ENCODE data around the gene GCK.
"Not testable (repeated sequence)": the region's sequence is repeated elsewhere in the genome, so short reads cannot be mapped to it uniquely, and the experiment has no call there.

Gene GCK

DNA sequence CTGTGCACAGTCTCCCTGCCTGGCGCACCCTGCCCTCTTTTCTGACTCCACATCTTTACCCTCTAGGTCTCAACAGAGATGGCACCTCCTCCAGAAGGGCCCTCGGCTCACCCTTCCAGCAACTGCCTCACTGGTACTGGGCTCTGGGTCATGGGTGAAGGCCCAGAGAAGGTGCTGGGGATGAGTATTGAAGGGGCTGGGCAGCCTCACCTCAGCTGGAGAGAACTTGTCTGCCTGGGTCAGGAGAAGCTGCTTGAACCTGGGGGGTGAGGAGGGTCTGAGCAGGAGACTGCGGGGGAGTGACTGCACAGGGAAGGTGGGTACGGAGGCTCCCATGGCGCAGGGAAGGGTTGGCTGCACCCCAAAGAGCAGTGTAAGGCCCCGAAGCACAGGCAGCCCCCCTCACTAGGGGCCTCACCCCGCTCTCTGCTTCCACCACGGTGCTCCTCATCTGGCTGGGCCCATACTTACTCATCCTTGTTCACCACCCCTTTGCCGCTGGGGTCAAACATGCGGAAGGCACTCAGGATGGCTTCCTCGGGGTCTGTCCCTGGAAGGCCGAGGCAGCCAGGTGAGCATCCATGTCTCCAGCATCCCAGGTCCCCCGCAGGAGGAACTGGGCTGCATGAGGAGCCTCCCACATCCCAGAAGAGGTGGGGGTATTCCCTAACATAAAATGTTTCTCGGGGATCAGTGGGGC is 49.8 kb downstream of the GCK start:
- no peak for DNase-seq

DNA sequence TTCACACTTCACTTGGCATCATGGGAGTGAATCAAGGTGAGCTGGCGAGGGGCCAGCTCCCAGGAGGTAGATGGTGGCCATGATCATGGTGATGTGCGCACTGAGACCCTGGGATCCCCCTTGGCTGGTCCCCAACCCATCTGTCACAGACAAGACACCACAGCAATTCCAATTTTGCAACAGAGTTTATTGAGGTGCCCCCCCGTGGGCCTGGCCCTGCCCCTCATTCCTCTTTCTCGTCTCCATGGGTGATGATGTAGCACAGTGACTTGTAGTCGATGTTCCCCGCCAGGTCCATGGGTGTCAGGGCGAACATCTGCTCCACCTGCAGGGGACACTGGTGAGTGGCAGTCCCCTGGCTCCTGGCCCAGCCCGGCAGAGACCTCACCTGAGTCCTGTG is 50.5 kb downstream of the GCK start:
- DNase-seq = no peak

DNA sequence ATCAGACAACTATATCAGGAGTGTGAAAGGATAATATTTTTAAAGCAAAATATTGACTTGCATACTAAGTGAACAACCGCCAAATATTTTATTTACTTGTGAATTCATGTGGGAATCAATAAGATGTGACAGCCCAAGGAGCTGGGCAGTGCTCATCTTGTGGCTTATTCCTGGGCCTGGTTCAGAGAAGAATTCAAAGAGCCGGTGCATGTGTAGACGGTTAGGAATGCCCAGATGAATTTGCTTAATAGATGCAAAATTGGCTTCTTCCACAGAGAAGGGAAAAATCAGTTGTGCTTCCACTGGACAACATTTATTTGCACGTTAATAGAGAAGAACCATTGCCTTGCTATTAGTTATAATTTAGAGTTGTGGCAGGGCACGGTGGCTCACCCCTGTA is 52.5 kb downstream of the GCK start:
- DNase-seq = no peak

DNA sequence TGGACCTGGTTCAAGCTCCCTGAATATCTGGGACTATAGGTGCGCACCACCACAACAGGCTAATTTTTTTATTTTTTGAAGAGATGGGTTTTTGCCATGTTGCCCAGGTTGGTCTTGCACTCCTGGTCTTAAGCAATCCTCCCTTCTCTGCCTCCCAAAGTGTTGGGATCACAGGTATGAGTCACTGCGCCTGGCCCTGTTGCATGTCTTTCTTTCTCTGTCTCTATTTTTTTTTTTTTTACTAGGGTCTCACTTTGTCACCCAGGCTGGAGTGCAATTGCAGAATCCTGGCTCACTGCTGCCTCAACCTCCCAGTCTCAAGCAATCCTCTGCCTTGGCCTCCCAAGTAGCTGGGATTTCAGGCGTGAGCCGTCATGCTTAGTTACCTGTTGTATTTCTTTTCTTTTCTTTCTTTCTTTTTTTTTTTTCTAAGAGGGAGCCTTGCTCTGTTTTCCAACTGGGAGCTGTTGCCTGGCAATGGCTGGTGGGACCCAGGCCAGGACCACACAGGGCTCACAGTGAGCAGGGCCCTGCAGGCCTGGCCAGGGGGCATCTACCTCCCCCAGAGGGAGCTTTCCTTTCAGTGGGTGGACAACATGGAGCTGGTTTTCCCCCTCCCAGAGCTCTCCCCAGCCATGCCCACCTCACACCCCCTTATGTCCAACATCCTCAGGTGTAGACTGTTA is 54.2 kb downstream of the GCK start:
- DNase-seq = no peak

DNA sequence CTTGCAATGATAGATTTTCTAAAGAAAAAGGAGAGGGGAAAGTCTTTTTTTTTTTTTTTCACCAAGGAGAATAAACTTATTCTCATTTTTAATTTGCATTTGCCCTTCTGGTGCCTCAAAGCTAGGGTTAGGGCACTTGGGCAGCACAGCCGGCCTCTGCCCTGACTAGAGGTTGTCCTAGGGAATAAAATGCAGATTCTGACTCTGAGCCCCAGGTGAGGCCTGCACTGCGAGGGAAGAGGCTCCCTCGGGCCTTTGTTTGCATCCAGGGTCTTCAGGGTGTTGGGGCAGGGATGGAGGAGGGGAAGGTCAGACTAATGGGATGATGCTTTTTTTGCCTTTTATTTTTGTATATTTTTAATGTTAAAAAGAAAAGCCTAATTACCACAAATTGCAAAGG is 55.9 kb downstream of the GCK start:
- no peak for DNase-seq

DNA sequence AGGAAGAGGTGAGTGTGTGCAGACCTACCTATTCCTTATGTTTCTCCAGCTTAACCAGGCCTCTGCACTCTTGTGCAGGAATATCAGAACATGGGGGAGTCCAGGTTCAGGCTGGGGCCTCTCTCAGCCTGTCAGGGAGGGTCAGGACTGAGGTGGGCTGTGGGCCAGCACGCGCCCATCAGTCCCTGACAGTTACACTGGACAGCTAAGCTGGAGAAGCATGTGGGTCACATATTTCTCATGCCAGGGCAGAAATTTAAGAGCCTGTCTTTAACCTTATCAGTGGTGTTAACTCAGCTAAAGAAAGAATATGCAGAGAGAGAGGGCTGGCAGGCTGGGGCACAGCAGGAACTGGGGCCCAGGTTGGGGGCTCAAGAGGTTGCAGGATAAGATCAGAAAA is 57.2 kb downstream of the GCK start:
- DNase-seq = no peak

DNA sequence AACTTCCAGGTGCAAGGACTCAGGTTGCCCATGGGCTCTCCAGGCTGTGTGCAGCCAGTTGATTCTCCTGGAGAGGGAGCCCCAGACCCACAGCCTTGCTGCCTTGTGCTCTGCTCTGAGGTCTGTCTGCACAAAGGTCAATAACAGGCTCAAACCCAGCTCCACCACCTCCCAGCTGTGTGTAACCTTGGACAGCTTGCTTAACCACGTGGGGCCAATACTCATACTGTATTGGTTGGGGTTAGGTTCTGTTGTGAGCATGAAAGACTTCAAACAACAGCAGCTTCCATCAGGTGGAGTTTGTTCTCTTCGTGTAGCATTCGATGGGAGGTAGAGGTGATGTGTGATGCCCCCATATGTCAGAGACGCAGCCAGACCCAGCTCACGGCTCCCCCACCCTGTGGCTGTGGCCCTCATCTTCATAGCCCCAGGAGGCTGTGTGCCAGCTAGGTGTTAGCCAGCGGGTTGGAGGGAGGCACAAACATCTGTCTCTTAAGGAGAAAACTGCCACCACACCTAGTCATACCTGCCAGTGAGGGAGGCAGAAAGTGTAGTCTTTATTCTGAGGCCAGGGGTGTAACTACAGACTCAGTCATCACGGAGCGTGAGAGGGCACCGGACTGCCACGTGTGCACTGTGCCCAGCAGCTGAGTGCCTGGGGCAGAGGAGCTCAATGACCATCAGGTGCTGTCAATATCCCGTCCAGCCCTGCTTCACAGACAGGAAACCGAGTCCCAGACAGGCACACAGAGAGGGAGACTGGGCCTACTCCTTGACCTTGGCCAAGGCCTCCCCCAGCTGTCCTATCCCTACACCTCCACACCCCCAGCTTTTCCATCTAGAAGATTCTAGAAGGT is 57.8 kb downstream of the GCK start:
- no peak for DNase-seq

DNA sequence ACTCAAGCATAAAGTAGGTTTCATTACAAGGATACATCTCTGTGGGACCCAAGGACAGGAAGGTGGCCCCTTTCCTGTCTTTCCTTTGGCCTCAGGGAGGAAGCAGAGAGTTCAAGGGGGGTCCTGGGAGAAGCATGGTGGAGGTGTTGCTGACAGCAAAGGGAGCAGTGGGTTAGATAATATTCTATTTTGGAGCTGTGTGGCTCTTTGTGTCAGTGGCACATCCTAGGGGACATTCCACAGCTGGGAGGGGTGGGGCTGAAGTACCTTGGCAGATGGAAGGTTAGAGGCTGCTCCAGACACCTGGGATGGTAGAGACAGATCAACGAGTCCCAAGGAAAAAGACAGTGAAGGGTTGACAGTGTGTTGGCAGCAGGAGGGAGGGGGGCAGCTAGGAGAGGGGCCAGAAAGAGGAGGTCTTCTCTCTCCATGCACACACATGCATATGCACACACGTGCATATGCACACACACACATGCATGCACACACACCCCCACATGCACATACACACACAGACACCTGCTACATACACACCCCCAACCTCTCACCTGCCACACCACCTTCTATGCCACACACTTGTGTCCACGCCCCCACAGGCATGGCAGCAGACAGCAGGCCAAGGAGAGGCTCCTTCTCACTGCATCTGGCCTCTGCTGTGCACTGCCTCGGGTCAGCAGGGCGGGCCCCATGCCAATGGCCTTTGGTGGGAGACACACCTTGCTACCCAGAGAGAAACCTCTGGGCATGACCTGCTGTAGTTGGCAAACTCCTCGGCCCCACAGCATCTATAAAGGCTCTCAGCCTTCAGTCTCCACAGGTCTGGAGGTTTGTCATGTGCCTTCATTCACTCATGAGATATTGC is 60.3 kb downstream of the GCK start:
- no peak for DNase-seq

DNA sequence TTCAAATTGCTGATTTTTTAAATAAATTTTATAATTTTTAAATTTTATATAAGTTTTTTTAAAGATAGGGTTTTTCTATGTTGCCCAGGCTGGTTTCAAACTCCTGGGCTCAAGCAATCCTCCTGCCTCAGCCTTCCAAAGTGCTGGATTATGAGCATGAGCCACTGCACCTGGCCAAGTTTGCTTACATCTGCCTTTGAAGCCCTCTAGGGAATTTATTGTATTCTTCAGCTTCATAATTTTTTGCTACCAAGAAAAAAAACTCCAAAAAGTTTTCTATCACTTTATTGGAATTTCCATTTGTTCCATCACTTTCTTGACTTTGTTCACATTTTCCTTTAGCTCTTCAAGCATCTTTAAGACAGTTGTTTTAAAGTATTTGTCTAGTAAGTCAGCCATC is 62.1 kb downstream of the GCK start:
- DNase-seq = no peak

DNA sequence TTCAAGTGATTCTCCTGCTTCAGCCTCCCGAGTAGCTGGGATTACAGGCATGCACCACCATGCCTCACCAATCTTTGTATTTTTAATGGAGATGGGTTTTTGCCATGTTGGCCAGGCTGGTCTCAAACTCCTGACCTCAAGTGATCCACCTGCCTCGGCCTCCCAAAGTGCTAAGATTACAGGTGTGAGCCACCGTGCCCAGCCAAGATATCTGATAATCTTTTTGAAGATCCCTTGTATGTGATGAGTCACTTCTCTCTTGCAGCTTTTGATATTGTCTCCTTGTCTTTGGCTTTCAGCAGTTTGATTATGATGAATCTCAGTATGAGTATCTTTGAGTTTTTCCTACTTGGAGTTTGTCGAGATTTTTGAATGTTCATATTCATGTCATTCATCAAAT is 62.7 kb downstream of the GCK start:
- not testable (repeated sequence) for DNase-seq

DNA sequence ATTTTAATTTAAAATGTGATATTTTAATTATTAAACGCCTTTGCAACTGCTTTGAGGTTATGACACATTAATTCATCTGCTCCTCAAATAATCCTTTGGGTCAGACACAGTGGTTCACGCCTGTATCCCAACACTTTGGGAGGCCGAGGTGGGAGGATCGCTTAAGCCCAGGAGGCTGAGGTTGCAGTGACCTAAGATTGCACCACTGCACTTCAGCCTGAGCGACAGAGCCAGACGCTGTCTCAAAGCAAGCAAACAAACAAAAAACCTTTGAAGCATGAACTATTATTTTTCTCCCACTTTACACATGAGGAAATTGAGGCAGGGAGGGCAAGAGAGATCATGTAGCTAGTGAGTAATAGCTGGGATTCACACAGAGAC is 64.4 kb downstream of the GCK start:
- DNase-seq = no peak

DNA sequence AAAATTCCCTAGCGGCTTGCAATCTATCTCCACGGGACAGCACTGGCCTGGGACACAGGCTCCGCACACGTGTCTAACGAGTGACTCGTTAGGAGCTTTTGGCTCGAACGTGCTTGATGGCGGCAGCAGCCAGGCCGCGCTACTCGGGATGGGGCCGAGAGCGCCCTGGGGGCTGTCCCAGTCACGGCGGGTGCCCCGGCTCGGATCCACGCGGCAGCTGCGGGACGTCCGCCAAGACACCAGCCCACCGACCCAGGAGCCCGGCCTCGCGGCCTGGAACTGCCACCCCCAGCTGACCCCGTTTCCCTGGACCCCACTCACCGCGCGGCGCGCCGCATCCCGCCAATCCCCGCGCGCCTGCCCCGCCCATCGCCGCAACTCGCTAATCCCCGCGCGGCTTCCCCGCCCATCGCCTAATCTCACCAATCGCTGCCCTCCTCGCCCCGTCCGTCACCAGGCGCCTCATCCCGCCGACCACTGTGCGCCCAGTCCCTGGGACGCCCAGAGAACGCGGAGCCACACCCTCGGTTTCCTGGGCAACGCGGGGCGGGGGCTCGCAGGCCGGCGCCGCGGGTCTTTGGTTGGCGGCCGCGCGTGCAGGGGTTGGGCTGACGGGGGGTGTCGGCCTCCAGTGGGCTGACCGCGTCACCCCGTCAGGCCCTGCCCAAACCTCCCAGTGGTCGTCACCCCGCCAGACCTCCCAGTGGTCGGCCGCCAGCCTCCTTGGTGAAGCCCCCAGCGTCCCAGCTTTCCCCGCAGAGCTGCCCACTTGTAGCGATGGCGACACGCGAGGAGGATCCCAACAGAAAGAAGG is 65.8 kb downstream of the GCK start, which contains the start of gene POLD2:
Gene POLD2 (minus strand): TSS at position 359 of the 814 bp plus-strand sequence. CDS start 1,495 bp downstream, outside the sequence.
- peak; percentile 98 for DNase-seq

DNA sequence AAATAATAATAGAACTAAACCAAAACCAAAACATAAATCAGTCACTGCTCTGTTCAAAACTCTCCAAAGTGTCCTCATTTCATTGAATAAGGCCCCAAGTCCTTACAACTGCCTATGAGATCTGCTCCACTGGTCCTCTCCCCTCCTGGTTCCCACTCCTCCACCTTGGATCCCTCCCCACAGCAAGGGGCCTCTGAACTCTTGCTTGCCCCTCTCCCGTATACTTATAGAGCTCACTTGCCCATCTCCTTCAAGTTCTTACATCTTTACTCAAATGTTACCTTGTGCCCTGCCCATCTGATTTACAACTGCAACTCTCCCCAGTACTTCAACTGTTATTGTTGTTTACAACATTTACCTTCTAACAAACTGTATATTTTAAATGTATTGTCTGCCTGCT is 66.7 kb downstream of the GCK start:
- DNase-seq = no peak

DNA sequence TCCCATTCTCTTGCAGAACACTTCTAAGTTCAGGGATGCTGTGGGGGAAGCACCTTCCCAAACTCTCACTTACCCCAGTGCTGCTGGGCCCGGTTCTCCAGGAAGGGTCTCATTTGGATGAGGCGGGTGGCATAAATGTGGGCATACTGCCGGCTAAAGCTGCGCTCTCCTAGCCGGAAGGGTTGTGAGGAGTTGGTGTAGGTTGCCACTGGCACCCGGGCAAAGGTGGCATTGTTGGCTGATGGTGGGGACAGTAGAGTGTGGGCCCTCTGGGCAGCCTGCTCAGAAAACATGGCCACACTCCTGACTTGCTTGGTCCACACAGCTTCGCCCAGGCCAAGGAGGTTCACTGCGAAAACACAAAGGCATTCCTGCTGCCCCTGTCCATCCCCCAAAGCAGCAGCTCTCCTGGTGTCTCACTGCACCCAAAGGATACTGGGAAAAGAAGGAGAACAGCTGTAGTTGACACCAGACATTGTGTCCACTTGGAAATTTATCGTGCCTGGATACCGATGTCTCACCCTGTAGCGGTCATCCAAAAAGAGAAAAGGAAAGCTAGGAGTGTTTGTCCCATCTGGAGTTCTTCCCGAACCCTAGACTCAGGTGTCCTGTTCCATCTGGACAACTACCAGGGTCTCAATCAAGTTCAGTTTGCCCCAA is 67.3 kb downstream of the GCK start:
- DNase-seq = no peak

DNA sequence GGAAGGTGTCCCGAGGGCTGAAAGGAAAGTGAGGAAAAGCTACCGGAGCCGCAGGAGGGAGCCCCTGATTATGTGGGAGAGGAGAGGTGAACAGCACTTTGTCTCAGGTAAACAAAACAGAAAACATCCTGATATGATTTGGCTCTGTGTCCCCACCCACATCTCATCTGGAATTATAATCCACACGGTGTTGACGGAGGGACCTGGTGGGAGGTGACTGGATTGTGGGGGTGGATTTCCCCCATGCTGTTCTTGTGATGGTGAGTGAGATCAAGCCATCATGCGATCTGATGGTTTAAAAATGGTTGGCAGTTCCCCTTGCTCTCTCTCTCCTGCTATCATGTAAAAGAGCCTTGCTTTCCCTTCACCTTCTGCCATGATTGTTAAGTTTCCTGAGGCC is 68.8 kb downstream of the GCK start:
- no peak for DNase-seq

DNA sequence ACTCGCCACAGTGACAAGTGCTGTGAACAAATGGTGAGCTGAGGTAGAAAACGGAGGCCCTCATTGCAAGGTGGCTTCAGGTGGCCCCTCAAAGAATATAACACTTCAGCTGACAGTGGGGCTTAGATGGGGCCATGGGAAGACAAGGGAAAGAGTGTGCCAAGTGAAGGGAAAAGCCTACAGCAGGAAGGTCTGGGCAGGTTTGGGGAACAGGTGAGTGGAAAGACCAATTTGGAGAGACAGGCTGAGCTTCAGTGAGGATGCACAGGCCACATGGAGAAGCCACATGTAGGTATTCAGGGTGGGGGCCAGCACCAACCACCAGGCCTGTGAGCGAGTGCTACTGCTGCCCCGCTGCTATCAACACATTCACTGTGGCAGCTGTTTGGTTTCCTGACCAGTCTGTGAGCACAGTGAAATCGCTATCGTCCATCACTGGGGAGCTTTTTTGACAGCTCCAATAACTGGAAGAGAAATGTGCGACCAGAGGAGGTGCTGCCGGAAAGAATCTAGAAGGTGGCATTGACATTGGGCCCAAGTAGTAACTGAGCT is 69.3 kb downstream of the GCK start:
- no peak for DNase-seq

DNA sequence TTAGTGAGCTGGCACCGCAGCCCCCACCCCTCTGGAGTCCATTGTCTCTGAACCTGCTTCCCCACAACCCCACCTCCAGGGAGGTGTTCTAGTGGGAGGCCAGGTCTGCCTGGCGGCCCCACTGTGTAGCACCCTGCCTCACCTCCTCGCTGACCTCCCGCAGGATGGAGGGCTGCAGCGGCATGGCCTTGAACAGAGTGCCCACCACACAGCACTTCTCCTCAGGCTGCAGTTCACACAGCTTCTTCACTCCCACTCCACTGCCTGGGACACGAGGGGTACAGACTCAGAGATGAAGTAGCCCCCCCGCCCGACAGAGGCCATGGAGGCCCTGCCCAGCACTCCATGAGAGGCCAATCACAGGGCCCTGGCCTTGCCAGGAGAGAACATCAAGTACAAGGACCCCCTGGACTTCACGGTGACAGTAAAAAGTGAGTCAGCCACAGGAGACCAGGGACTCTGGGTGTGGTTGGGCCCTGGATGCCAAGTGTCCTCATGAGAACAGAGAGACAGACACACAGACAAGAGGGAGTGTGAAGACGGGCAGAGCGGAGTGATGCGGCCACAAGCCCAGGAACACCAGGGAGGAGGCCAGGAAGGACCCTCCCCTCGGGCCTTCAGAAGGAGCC is 71.3 kb downstream of the GCK start:
- no peak for DNase-seq

DNA sequence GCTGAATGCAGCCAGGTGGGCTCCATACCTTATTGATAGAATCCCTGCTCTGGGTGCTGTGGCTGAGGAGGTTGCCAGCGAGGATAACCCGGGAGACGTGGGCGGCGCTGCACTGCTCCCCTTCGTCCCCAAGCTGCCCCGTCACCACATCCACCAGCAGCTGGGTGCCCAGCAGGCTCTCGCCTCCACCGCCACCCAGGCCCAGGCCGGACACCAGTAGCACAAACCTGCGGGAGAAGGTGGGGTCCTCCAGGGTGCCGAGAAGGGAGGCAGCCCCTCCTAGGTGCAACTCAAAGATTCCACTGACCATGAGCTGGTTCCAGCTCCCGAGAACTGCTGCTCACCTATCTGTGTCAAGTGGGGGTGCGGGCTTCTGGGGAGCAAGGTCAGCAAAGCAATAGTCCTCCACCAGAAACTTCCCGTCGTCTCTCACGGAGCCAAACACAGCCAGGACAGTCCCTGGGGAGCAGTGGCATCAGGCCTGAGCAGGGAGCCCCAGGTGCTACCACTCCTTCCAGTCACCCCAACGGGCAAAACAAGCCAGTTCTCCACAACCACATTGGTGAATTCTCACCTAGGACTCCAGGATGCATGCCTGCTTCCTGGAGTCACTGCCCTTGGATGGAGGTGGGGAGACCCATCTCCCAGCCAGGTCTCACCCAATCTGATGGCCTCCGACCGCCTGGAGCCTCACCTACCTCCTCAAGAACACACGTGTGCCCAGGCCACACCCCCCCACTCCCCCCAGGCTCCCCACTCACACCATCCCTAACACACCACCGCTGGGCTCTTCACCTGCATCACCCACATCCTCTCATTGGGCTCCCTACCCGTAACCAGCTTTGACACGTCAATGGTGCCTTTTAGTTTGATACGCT is 72.2 kb downstream of the GCK start:
- no peak for DNase-seq

DNA sequence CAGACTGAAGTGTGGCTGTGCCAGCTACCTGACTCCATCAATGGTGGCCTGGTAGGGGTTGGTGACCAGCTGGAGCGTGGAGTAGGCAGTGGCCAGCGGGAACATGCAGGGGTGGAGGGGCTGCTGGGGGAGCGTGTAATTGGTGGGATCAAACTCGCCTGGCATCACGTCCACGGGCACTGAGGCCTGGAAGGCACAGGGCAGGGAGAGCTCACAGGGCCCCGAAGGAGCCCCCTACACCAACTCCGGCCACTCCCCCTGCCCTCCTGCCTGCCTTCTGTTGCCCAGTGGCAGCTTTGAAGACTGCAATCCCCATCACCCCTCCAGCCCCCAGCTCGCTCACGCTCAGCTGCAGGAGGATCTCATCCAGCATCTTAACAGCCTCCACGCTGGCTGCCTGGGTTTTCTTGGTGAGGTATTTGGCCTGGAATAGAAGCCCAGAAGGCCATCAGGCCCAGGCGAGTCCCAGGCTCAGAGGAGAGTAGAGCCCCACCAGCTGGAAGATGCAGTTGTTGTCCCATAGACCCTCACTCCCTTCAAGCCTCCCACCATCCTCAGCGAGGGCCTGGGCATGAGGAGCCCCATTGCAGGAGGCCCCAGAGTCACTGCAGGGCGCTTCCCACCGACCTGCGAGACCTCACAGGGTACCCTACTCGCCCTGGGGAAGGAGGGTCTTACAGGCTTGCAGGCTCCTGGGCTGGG is 73.0 kb downstream of the GCK start:
- no peak for DNase-seq
